ENCODE measurements around the gene KRTAP29-1. TPM values are rescaled to one million over a fixed set of nuclear protein-coding genes. Genes with fewer than 3 reads are reported as not detected.

KRTAP29-1 gene
- total RNA-seq, 1 experiment from 2014 or later, result not detected

GRCh38 chr17:41329279-41329948 lies 26.8 kb upstream of the KRTAP29-1 start:
- no peak overlapping the region for H2BK120ac ChIP-seq (ENCODE audit: low read depth, low read length, poor library complexity, severe bottlenecking)
- H3K14ac ChIP-seq (ENCODE audit: insufficient read depth, low read length), result no peak overlapping the region
- no peaks in the 10 kb centered on the region; a peak in 1 of 7 replicates for H3K36me3 Mint-ChIP-seq (ENCODE audit: insufficient read depth in 1 of 3, low read depth in 3 of 3)
- no peak overlapping the region for H3K9ac ChIP-seq (ENCODE audit: extremely low read depth, insufficient read length, low read length)
- H2BK15ac ChIP-seq (ENCODE audit: low read depth, low read length), result no peak overlapping the region
- H3K23ac ChIP-seq (ENCODE audit: insufficient read length, low read depth, low read length), result no peak overlapping the region
- no peak overlapping the region for H3K4ac ChIP-seq (ENCODE audit: low read depth, low read length)
- no peak overlapping the region for H2BK12ac ChIP-seq (ENCODE audit: insufficient read length, low read depth, low read length)
- no peaks in the 10 kb centered on the region for H3K23me2 ChIP-seq (ENCODE audit: insufficient read length, low read depth, low read length, poor library complexity, severe bottlenecking)
- peaks cover 0 to 4% of the 10 kb centered on the region in 2 experiments; a peak in 3 of 4 replicates for H3K4me1 Mint-ChIP-seq
- H3K56ac ChIP-seq (ENCODE audit: insufficient read length, low read depth, low read length), result no peak overlapping the region
- H3K27ac ChIP-seq (ENCODE audit: insufficient read length, low read depth, low read length), result no peak overlapping the region
- no peaks in the 10 kb centered on the region for H3K27me3 ChIP-seq (ENCODE audit: insufficient read depth, low read length)
- no peaks in the 10 kb centered on the region for H3K79me2 ChIP-seq (ENCODE audit: insufficient read depth, low read length)
- no peak overlapping the region for H3T11ph ChIP-seq (ENCODE audit: low read length)
- H4K8ac ChIP-seq (replicated peaks; ENCODE audit: insufficient read length, low read depth, low read length), result no peak overlapping the region
- no peak overlapping the region for H2BK20ac ChIP-seq (ENCODE audit: low read depth, low read length, poor library complexity, severe bottlenecking)
- H2BK5ac ChIP-seq (ENCODE audit: insufficient read length, low read length), result no peak overlapping the region
- H3K18ac ChIP-seq (ENCODE audit: insufficient read length, low read depth, low read length), result no peak overlapping the region
- peak; percentile 79 for TF ChIP-seq CTCF (conservative IDR thresholded peaks at IDR 0.05)
- no peaks in the 10 kb centered on the region for H3K9me3 ChIP-seq (ENCODE audit: control insufficient read depth, low read depth, low read length)
- no peak overlapping the region for H4K5ac ChIP-seq (ENCODE audit: insufficient read length, low read depth, low read length)
- H2AFZ ChIP-seq (ENCODE audit: low read length), result no peak overlapping the region
- no peak overlapping the region for H3K4me2 ChIP-seq (ENCODE audit: insufficient read depth, insufficient read length, low read length)
- H4K91ac ChIP-seq (ENCODE audit: insufficient read length, low read depth, low read length), result no peak overlapping the region
- H3K79me1 ChIP-seq (ENCODE audit: insufficient read depth, low read depth, low read length, poor library complexity, severe bottlenecking), result no peaks in the 10 kb centered on the region
- H3K4me3 Mint-ChIP-seq, result no peak overlapping the region
- no CpG with 5 or more reads among the region's 13 CpGs for WGBS (ENCODE audit: extremely low coverage, insufficient read length, low lambda C conversion rate)
- no peaks in the 10 kb centered on the region for H3K4me1 ChIP-seq (ENCODE audit: insufficient read depth, low read length)
- H2AK5ac ChIP-seq (ENCODE audit: insufficient read length, low read length), result no peak overlapping the region
- H3K9me3 Mint-ChIP-seq, result no peaks in the 10 kb centered on the region; a peak in 1 of 5 replicates
- H3K27me3 Mint-ChIP-seq (ENCODE audit: low read depth), result no peaks in the 10 kb centered on the region; the same call in 1 of the 2 replicates
- DNase-seq, result peak; percentile 87
- no peak overlapping the region for H3K27ac Mint-ChIP-seq
- H4K20me1 ChIP-seq (ENCODE audit: control insufficient read depth, insufficient read depth, insufficient read length), result no peaks in the 10 kb centered on the region
